Measurements from ENCODE around the gene PDE2A. TPM values are rescaled to one million over a fixed set of nuclear protein-coding genes. Genes with fewer than 3 reads are reported as not detected.

PDE2A gene
- total RNA-seq, 1 donor from 2014 or later, result 18.6 TPM

GRCh38 chr11:72684236-72684912 lies 10.2 kb upstream of the PDE2A start:
- peak; percentile 78 for DNase-seq (ENCODE audit: low read depth)

- peak; percentile 58 for DNase-seq (ENCODE audit: low read depth)
Observed at GRCh38 chr11:72683782-72684200, 9.6 kb upstream of the PDE2A start.

GRCh38 chr11:72682858-72683243 lies 8.6 kb upstream of the PDE2A start:
- no peak for DNase-seq (ENCODE audit: low read depth)

- DNase-seq (ENCODE audit: low read depth), result no peak
Observed at GRCh38 chr11:72682238-72682857, 8.1 kb upstream of the PDE2A start.

GRCh38 chr11:72681226-72682153 lies 7.3 kb upstream of the PDE2A start:
- no peak for DNase-seq (ENCODE audit: low read depth)

- DNase-seq (ENCODE audit: low read depth), result no peak
Observed at GRCh38 chr11:72680624-72681158, 6.5 kb upstream of the PDE2A start.

GRCh38 chr11:72679869-72680268 lies 5.6 kb upstream of the PDE2A start:
- DNase-seq (ENCODE audit: low read depth), result no peak

- no peak for DNase-seq (ENCODE audit: low read depth)
Observed at GRCh38 chr11:72678524-72678923, 4.3 kb upstream of the PDE2A start.

- DNase-seq (ENCODE audit: low read depth), result peak; percentile 59
Observed at GRCh38 chr11:72676861-72677341, 2.7 kb upstream of the PDE2A start.

GRCh38 chr11:72675221-72675620 lies 999 bp upstream of the PDE2A start:
- DNase-seq (ENCODE audit: low read depth), result no peak

GRCh38 chr11:72673284-72673942 lies 809 bp downstream of the PDE2A start:
- no peak for DNase-seq (ENCODE audit: low read depth)

GRCh38 chr11:72672597-72673238 lies 1.5 kb downstream of the PDE2A start:
- DNase-seq (ENCODE audit: low read depth), result no peak

- no peak for DNase-seq (ENCODE audit: low read depth)
Observed at GRCh38 chr11:72671152-72672099, 2.8 kb downstream of the PDE2A start.

- no peak for DNase-seq (ENCODE audit: low read depth)
Observed at GRCh38 chr11:72670041-72670440, 4.2 kb downstream of the PDE2A start.

- no peak for DNase-seq (ENCODE audit: low read depth)
Observed at GRCh38 chr11:72669527-72669926, 4.7 kb downstream of the PDE2A start.

GRCh38 chr11:72668629-72669347 lies 5.4 kb downstream of the PDE2A start:
- peak; percentile 63 for DNase-seq (ENCODE audit: low read depth)

- no peak for DNase-seq (ENCODE audit: low read depth)
Observed at GRCh38 chr11:72665911-72666472, 8.2 kb downstream of the PDE2A start.

GRCh38 chr11:72662036-72662435 lies 12.2 kb downstream of the PDE2A start:
- DNase-seq (ENCODE audit: low read depth), result no peak

Measured in myocyte (in vitro differentiated cells).